HepG2 (cell line): ENCODE results near the gene ZBTB7B. TPM values are rescaled to one million over a fixed set of nuclear protein-coding genes. Genes with fewer than 3 reads are reported as not detected.

Source experiments
- ATAC-seq: fragments of 200-7000 bp; cut with Tn5 transposase; 3 replicates; pipeline ENCODE4 v1.9.1; 2020; ENCODE audit warnings: mild to moderate bottlenecking, moderate library complexity
- BruUV-seq: library from RNA; stranded (reverse); fragments of 400-500 nt; replicated peaks from 2 replicates; lab custom pipeline; 2021; lab: Mats Ljungman, UMichigan
- CTCF ChIA-PET: fragments of 300-600 bp; formaldehyde crosslinking; extraction: SDS; loops from one replicate; lab custom pipeline; 2021; ENCODE audit warnings: low total read pairs, inconsistent platforms, low intra/inter-chr PET ratio; lab: Yijun Ruan, JAX
- POLR2A ChIA-PET: fragments of 350-600 bp; sonication (Branson Sonifier 250); formaldehyde crosslinking; loops from one replicate; lab custom pipeline; 2020; ENCODE audit warnings: antibody characterized with exemption, inconsistent platforms; lab: Yijun Ruan, JAX
- DNase-seq: peaks from one replicate; pipeline ENCODE4 v3.0.0-alpha.2; 2015; ENCODE audit warnings: low spot score
- FAIRE-seq: peaks from 3 replicates; lab custom pipeline; 2011; peaks lifted over from hg19 to GRCh38; lab: Jason Lieb, UNC
- H2AFZ ChIP-seq: one replicate; pipeline ENCODE4 v1.6.1; 2011; ENCODE audit warnings: low read length, inconsistent platforms
- H3K27ac ChIP-seq: fragments of 300-600 bp; 3 replicates; pipeline ENCODE4 v1.8.0; 2011; ENCODE audit warnings: mixed run types, mild to moderate bottlenecking, mixed read lengths, low read length, inconsistent platforms; ENCODE audit not compliant: insufficient read depth; ENCODE audit errors: extremely low read length
- H3K27me3 ChIP-seq, 2 experiments: fragments of 200-600 bp in 1 of 2; 2 replicates in 1 of 2; 3 replicates in 1 of 2; pipeline versions ENCODE4 v1.6.0 to v1.8.0; 2011; ENCODE audit warnings: low read length in 2 of 2, mild to moderate bottlenecking in 2 of 2, moderate library complexity in 2 of 2, inconsistent platforms in 1 of 2; ENCODE audit not compliant: insufficient read depth in 2 of 2, control insufficient read depth in 1 of 2
- H3K36me3 ChIP-seq, 2 experiments: fragments of 200-600 bp in 1 of 2; replicated peaks in 1 of 2; 2 replicates in 1 of 2; 3 replicates in 1 of 2; pipeline versions ENCODE4 v1.5.1 to v1.8.0; 2011; ENCODE audit warnings: low read length in 2 of 2, inconsistent platforms in 1 of 2; ENCODE audit not compliant: insufficient read depth in 2 of 2, control insufficient read depth in 1 of 2
- H3K4me1 ChIP-seq: 2 replicates; pipeline ENCODE4 v1.5.1; 2012; ENCODE audit warnings: low read length, inconsistent platforms; ENCODE audit not compliant: insufficient read depth
- H3K4me2 ChIP-seq: 2 replicates; pipeline ENCODE4 v1.6.0; 2011; ENCODE audit warnings: low read depth, low read length, inconsistent platforms
- H3K4me3 ChIP-seq, 3 experiments: fragments of 200-600 bp in 1 of 3; sonication (generic), shearing (Covaris generic) in 1 of 3; replicated peaks in 1 of 3; 2 replicates each; pipeline ENCODE4 v1.5.1; 2011 to 2016; ENCODE audit warnings: low read length in 3 of 3, inconsistent platforms in 2 of 3, low read depth in 2 of 3, mild to moderate bottlenecking in 2 of 3, control low read depth in 1 of 3, mixed read lengths in 1 of 3; ENCODE audit not compliant: insufficient read depth in 1 of 3
- H3K79me2 ChIP-seq: one replicate; pipeline ENCODE4 v1.6.1; 2011; ENCODE audit warnings: low read length, inconsistent platforms; ENCODE audit not compliant: insufficient read depth
- H3K9ac ChIP-seq: 2 replicates; pipeline ENCODE4 v1.6.0; 2011; ENCODE audit warnings: mild to moderate bottlenecking, low read depth, low read length, inconsistent platforms; ENCODE audit not compliant: insufficient read depth
- H3K9me3 ChIP-seq: 2 replicates; pipeline ENCODE4 v1.5.1; 2012; ENCODE audit warnings: mild to moderate bottlenecking, low read length
- H4K20me1 ChIP-seq: 2 replicates; pipeline ENCODE4 v1.6.0; 2011; ENCODE audit warnings: inconsistent platforms, mild to moderate bottlenecking, low read length, moderate library complexity; ENCODE audit not compliant: insufficient read depth
- AGO2 ChIP-seq: fragments of 200-400 bp; formaldehyde crosslinking; optimal IDR thresholded peaks from 2 replicates; pipeline ENCODE3; 2017; ENCODE audit warnings: mild to moderate bottlenecking, low read depth, low read length, moderate library complexity
- BHLHE40 ChIP-seq: IDR thresholded peaks from 2 replicates; pipeline ENCODE4 v1.6.1; 2011; ENCODE audit warnings: low read length, improper control_type of control experiment
- HCFC1 ChIP-seq: fragments of 150-350 bp; IDR thresholded peaks from 2 replicates; pipeline ENCODE4 v1.6.1; 2014; ENCODE audit warnings: low read depth, low read length
- HMG20B ChIP-seq: conservative IDR thresholded peaks from 2 replicates; pipeline ENCODE4 v1.6.1; 2016; ENCODE audit warnings: missing genetic modification reagents, missing compliant biosample characterization
- JARID2 ChIP-seq: sonication (generic); formaldehyde crosslinking; IDR thresholded peaks from 2 replicates; pipeline ENCODE4 v1.8.1; 2023; ENCODE audit warnings: missing genetic modification reagents, inconsistent platforms; ENCODE audit not compliant: insufficient replicate concordance
- SMAD3 ChIP-seq: sonication (generic); formaldehyde crosslinking; IDR thresholded peaks from 2 replicates; pipeline ENCODE4 v1.4.0; 2020; ENCODE audit warnings: missing genetic modification reagents
- SOX13 ChIP-seq, 3 experiments: fragments of 450-650 bp in 1 of 3; sonication (generic) in 1 of 3; formaldehyde crosslinking in 1 of 3; IDR thresholded peaks in 2 of 3; conservative IDR thresholded peaks in 1 of 3; 2 replicates each; pipeline versions ENCODE4 v1.5.0 to v1.6.1; 2016 to 2020; ENCODE audit warnings: antibody characterized with exemption in 1 of 3, mild to moderate bottlenecking in 1 of 3, missing compliant biosample characterization in 1 of 3, missing genetic modification reagents in 1 of 3, moderate library complexity in 1 of 3
- TFDP2 ChIP-seq: sonication (generic); formaldehyde crosslinking; IDR thresholded peaks from 2 replicates; pipeline ENCODE4 v1.4.0; 2020; ENCODE audit warnings: missing genetic modification reagents
- ZNF749 ChIP-seq: sonication (generic); formaldehyde crosslinking; IDR thresholded peaks from 2 replicates; pipeline ENCODE4 v1.8.0; 2022; ENCODE audit warnings: mild to moderate bottlenecking, missing genetic modification reagents, moderate library complexity, borderline replicate concordance
- WGBS: methylation state at CpG from one replicate; pipeline ENCODE4 v1.1.6; 2017; ENCODE audit warnings: low lambda C conversion rate; 5-methylcytosine and 5-hydroxymethylcytosine counted together
- in situ Hi-C: cut with HindIII; loops from 2 replicates; pipeline ENCODE4 v1.10.0; 2017; ENCODE audit warnings: low pct_unique_long_range_greater_than_20kb; ENCODE audit not compliant: extremely low pct_ligation_motif_present
- intact Hi-C: fragments of 100-400 bp; cut with micrococcal nuclease; formaldehyde crosslinking; loops from one replicate; pipeline ENCODE4 v1.10.0; 2022; ENCODE audit not compliant: unreplicated experiment
- polyA plus RNA-seq, 8 experiments: library from polyadenylated mRNA; depleted of rRNA in 3 of 8; stranded (reverse) in 7 of 8; unstranded in 1 of 8; fragments of >200 nt; fragmentation: Illumina TruSeq in 4 of 8; extraction: Trizol in 4 of 8; gene quantifications; 2 replicates each; pipeline versions ENCODE4 v1.2.1 to v1.2.3, GENCODE V29; 2011 to 2016; ENCODE audit warnings: low read depth in 4 of 8, missing spikeins in 1 of 8, mixed read lengths in 1 of 8; ENCODE audit not compliant: insufficient read depth in 1 of 8
- total RNA-seq, 5 experiments: library from RNA; depleted of rRNA; stranded (reverse); fragments of >200 nt; fragmentation: Illumina TruSeq; extraction: Trizol; gene quantifications; 2 replicates each; pipeline ENCODE4 v1.2.3, GENCODE V29; 2016; ENCODE audit warnings: low read depth in 1 of 5
- TF ChIP-seq, protein P1 (sequence below): sonication (generic); formaldehyde crosslinking; IDR thresholded peaks from 2 replicates; pipeline ENCODE4 v1.4.0; 2020; ENCODE audit warnings: mild to moderate bottlenecking, missing genetic modification reagents

The ZBTB7B gene
- total and polyA plus RNA-seq, 2 of the 13 experiments (the other 11 are each of a cell fraction or from before 2014, with no cell fraction given): 15.5 to 17.5 TPM

DNA sequence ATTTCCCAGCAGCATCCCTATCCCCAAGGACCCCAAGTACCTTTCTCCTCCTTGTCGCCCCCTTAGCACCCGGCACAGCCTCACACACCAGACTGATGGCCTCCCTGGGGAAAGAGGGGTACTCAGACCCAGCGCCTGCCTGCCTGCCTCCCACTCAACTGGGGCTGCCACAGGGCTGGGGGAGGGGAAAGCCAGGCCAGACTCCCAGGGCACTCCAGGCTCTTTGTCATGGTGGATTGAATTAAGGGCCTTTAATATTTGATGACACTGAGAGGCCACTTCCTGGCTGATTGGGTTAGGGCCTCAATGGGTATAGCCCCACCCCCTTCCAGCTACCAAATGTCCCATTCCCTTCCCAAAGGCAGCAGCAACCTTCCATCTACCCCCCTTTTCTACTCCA is 33.9 kb upstream of the ZBTB7B start:
- Histone ChIP-seq H3K4me3 (peak overlapping the region in 1 of 3 experiments; percentile 75; a peak in 2 of 6 replicates), H2AFZ (no peak overlapping the region)
- TF ChIP-seq HMG20B (CRISPR knock-in tag): no peak
- TF ChIP-seq AGO2: peak; percentile 19
- TF ChIP-seq, all 625 proteins: peak for 1
- Histone ChIP-seq H4K20me1 (no peaks in the 10 kb centered on the region), H3K4me2 (peak overlapping the region; percentile 100), H3K27ac (peak overlapping the region; percentile 38), H3K27me3 (no peaks in the 10 kb centered on the region), H3K4me1 (peaks cover 77% of the 10 kb centered on the region), H3K9ac (peak overlapping the region; percentile 63; the same call in 1 of the 2 replicates), H3K36me3 (peaks cover 21 to 49% of the 10 kb centered on the region in 2 experiments), H3K79me2 (peaks cover 41% of the 10 kb centered on the region), H3K9me3 (no peaks in the 10 kb centered on the region)
- ATAC-seq (no peak), DNase-seq (no peak), FAIRE-seq (no peak)
- ChIA-PET POLR2A (no interaction called here), CTCF (no interaction called here)
- intact Hi-C loops: no loop called here
- no TSS peak for BruUV-seq
- in situ Hi-C loops: no loop called here
- WGBS: 91% methylated on average over 3 of the region's 3 CpGs

DNA sequence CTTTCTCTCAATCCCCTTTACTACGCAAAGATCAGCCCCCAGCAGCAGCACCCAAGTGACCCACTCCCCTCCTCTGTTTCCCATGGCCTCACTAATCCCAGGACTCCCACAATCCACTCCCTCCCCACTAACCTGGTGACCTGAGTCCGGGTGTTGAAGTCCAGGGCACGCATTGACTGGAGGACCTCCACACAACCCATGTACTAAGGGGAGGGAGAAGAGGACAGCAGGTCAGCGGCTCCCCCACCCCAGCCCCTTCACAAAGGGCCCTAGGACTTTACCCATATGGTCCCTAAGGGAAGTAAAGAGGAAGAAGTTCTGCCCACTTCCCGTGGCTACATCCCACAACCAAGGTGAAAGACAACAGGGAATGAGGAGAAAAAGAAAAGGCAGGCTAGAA is 33.4 kb upstream of the ZBTB7B start:
- no peak for DNase-seq
- intact Hi-C loops (no loop called here), in situ Hi-C loops (no loop called here)
- no peak for FAIRE-seq
- ATAC-seq: no peak
- Histone ChIP-seq H3K9me3 (no peaks in the 10 kb centered on the region), H3K27ac (peak overlapping the region; percentile 38), H3K4me2 (peak overlapping the region; percentile 100), H3K9ac (peak overlapping the region; percentile 63; the same call in 1 of the 2 replicates), H3K4me1 (peaks cover 72% of the 10 kb centered on the region), H4K20me1 (no peaks in the 10 kb centered on the region), H3K27me3 (no peaks in the 10 kb centered on the region), H3K4me3 (peak overlapping the region; percentile 51 to 75 (median 59)), H3K79me2 (peaks cover 41% of the 10 kb centered on the region), H3K36me3 (peaks cover 21 to 45% of the 10 kb centered on the region in 2 experiments; a peak in 4 of 5 replicates), H2AFZ (no peak overlapping the region)
- no TSS peak for BruUV-seq
- TF ChIP-seq TFDP2 (CRISPR knock-in tag) (no peak), BHLHE40 (no peak), ZNF749 (CRISPR knock-in tag) (no peak), SMAD3 (CRISPR knock-in tag) (no peak), HCFC1 (no peak), SOX13 (IDR thresholded peaks at IDR 0.05) (no peak), SOX13 (CRISPR knock-in tag; conservative IDR thresholded peaks at IDR 0.05 in 1 of 2, IDR thresholded peaks at IDR 0.05 in 1 of 2) (no peak), JARID2 (CRISPR knock-in tag) (no peak)
- TF ChIP-seq, protein P1, sequence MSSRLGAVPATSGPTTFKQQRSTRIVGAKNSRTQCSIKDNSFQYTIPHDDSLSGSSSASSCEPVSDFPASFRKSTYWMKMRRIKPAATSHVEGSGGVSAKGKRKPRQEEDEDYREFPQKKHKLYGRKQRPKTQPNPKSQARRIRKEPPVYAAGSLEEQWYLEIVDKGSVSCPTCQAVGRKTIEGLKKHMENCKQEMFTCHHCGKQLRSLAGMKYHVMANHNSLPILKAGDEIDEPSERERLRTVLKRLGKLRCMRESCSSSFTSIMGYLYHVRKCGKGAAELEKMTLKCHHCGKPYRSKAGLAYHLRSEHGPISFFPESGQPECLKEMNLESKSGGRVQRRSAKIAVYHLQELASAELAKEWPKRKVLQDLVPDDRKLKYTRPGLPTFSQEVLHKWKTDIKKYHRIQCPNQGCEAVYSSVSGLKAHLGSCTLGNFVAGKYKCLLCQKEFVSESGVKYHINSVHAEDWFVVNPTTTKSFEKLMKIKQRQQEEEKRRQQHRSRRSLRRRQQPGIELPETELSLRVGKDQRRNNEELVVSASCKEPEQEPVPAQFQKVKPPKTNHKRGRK: no peak
- WGBS: 58% methylated on average over 5 of the region's 5 CpGs
- POLR2A ChIA-PET: interaction anchor here (2.1 to 5.6 kb wide), 2 partner anchors 15 to 48 kb away, joined by 9 to 78 read pairs; partner anchors contain the start of gene FLAD1
- CTCF ChIA-PET: no interaction called here
